Ramos (cell line): ENCODE data around the gene GFRA1.

Source experiments
- in situ Hi-C: fragments of 300-500 bp; cut with MboI; formaldehyde crosslinking; loops from one replicate; pipeline ENCODE4 v1.14.3; 2022; ENCODE audit warnings: low sequenced_read_pairs; ENCODE audit not compliant: unreplicated experiment

GFRA1 gene

GRCh38 chr10:116245156-116245555 is 27.9 kb downstream of the GFRA1 start:
- in situ Hi-C loops, result no loop called here

- in situ Hi-C loops, result no loop called here
Measured at GRCh38 chr10:116241642-116242410, 31.2 kb downstream of the GFRA1 start.

- in situ Hi-C loops, result no loop called here
Measured at GRCh38 chr10:116241085-116241484, 31.9 kb downstream of the GFRA1 start.

GRCh38 chr10:116240157-116240950 is 32.7 kb downstream of the GFRA1 start:
- in situ Hi-C loops, result no loop called here

- in situ Hi-C loops, result no loop called here
Measured at GRCh38 chr10:116239229-116239628, 33.8 kb downstream of the GFRA1 start.

GRCh38 chr10:116237970-116238369 is 35.0 kb downstream of the GFRA1 start:
- in situ Hi-C loops, result no loop called here

- in situ Hi-C loops, result no loop called here
Measured at GRCh38 chr10:116237260-116237659, 35.7 kb downstream of the GFRA1 start.

GRCh38 chr10:116233230-116233629 is 39.8 kb downstream of the GFRA1 start:
- in situ Hi-C loops, result no loop called here

- in situ Hi-C loops, result no loop called here
Measured at GRCh38 chr10:116232613-116233012, 40.4 kb downstream of the GFRA1 start.

GRCh38 chr10:116226766-116227165 is 46.2 kb downstream of the GFRA1 start:
- in situ Hi-C loops, result no loop called here

- in situ Hi-C loops, result no loop called here
Measured at GRCh38 chr10:116226053-116226452, 47.0 kb downstream of the GFRA1 start.

GRCh38 chr10:116223289-116223688 is 49.7 kb downstream of the GFRA1 start:
- in situ Hi-C loops, result no loop called here

- in situ Hi-C loops, result no loop called here
Measured at GRCh38 chr10:116221053-116221452, 52.0 kb downstream of the GFRA1 start.

GRCh38 chr10:116216676-116217075 is 56.3 kb downstream of the GFRA1 start:
- in situ Hi-C loops, result no loop called here

GRCh38 chr10:116215651-116216050 is 57.4 kb downstream of the GFRA1 start:
- in situ Hi-C loops, result no loop called here

- in situ Hi-C loops, result no loop called here
Measured at GRCh38 chr10:116211682-116212081, 61.3 kb downstream of the GFRA1 start.

GRCh38 chr10:116210588-116211346 is 62.2 kb downstream of the GFRA1 start:
- in situ Hi-C loops, result no loop called here

- in situ Hi-C loops, result no loop called here
Measured at GRCh38 chr10:116209781-116210180, 63.2 kb downstream of the GFRA1 start.

GRCh38 chr10:116208956-116209567 is 63.9 kb downstream of the GFRA1 start:
- in situ Hi-C loops, result no loop called here

GRCh38 chr10:116207690-116208089 is 65.3 kb downstream of the GFRA1 start:
- in situ Hi-C loops, result no loop called here
